ENCODE data around the gene PAEP.

PAEP gene

GRCh38 chr9:135600296-135600817, 38.8 kb downstream of the PAEP start:
- DNase-seq (ENCODE audit: low read depth): no peak

DNA sequence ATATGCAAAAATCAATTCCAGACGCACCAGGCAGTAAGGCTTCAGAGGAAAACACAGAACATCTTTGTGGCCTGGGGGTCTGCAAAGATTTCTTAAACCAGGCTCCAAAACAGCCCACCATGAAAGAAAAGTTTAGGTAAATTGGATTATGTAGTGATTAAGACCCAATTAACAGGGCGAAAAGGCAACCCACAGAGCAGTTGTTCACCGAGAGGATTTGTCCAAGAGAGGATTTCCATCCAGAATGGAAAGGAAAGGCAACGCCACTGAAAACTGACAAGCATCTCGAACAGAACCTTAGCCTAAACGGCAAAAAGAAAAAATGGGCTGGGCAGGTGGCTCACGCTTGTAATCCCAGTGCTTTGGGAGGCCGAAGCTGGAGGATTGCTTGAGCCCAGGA, 40.4 kb downstream of the PAEP start:
- no peak for DNase-seq (ENCODE audit: low read depth)

- DNase-seq (ENCODE audit: low read depth): no peak
Observed at GRCh38 chr9:135602789-135603481, 41.4 kb downstream of the PAEP start.

- no peak for DNase-seq (ENCODE audit: low read depth)
Observed at GRCh38 chr9:135604437-135605237, 43.1 kb downstream of the PAEP start.

- DNase-seq (ENCODE audit: low read depth): no peak
Observed at GRCh38 chr9:135605238-135605781, 43.8 kb downstream of the PAEP start.

DNA sequence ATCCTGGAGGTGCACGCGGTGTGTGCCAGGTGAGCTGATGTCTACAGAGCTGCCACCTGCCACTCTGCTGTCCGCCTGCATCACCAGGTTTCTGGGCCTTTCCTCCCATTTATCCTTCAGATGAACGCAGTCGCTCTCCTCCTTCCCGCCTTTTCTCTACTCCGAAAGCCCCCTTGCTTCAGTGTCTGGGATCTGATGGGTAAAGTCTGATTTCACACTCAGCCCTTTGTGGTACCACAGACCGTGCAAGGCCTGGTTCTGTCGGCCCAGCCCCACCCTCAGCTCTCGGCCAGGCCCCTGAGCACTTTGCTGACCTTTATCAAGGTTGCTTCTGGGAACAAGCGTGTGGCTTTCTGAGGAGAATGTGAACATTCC, 45.3 kb downstream of the PAEP start:
- no peak for DNase-seq (ENCODE audit: low read depth)

GRCh38 chr9:135607401-135608293, 46.1 kb downstream of the PAEP start:
- no peak for DNase-seq (ENCODE audit: low read depth)

DNA sequence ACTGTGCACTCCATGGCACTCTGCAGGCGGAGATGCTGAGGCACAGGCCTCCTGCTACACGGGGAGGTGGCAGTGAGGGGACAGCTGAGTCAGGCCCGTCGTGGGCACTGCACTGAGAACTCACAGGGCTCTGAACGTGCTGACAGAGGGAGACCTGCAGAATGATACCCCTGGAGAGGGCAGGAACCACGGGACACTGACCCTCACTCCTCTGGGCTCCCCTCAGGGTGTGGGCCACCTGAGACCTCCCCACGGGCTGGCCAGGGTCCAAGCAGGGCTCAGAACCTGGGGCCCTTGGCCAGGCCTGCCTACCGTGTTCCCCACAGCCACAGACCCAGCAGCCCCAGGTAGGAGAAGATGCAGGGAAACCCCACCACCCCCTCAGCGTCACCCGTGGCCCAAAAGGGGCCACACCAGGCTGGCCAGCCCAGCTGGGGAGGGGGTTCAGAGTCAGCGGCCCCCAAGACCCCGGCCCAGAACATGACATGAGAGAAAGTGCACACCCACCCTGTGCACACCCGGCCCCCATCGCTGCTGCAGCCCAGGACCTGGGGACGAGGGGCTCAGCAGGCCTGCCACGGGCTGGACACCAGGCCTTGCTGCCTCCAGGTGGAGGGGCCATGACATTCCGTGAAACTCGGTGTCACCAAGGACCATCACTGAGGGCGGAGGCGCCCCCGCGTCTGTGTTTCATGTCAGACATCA, 46.9 kb downstream of the PAEP start:
- no peak for DNase-seq (ENCODE audit: low read depth)

DNA sequence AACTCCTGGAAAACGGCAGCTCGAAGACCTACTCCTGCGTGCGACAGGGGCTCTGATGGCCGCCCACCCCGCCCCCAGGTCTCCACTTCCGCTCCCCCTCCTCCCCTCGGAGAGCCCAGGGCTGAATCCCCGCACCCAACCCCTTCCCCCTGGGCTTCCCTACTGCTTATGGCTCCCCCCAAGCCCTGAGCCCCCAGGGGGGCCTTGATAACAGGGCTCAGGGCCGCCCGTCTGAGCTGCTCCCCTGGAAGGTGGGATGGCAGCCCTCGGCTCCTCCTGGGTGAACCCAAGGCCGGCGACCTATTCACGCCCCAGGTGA, 47.4 kb downstream of the PAEP start:
- DNase-seq (ENCODE audit: low read depth): no peak

DNA sequence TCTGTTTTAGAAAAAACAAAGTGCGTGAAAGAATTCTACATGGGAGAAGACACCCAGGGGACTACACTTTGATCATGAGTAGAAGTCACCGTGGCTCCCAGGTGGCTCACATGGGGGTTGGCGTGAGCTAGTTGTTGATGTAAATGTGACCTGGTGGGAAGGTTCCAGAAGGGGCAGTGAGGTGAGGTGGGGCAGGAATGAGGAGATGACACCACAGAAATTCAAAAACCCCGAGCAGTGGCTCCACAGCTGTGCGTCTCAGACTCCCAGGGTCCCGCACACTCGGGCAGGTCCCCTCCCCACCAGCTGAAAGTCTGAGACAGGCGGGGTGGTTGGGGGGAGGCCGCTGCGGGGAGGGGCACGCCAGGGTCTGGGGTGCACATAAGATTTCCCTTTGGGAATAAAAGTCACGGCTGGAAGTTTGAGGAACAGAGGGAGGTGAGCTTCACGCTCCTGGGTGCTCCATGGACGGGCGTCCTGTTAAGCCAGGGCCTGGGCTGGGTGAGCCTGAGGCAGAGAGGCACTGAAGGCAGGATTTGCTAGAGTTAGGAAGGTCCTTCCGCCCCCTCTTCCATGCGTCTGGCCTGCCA, 47.9 kb downstream of the PAEP start:
- no peak for DNase-seq (ENCODE audit: low read depth)

DNA sequence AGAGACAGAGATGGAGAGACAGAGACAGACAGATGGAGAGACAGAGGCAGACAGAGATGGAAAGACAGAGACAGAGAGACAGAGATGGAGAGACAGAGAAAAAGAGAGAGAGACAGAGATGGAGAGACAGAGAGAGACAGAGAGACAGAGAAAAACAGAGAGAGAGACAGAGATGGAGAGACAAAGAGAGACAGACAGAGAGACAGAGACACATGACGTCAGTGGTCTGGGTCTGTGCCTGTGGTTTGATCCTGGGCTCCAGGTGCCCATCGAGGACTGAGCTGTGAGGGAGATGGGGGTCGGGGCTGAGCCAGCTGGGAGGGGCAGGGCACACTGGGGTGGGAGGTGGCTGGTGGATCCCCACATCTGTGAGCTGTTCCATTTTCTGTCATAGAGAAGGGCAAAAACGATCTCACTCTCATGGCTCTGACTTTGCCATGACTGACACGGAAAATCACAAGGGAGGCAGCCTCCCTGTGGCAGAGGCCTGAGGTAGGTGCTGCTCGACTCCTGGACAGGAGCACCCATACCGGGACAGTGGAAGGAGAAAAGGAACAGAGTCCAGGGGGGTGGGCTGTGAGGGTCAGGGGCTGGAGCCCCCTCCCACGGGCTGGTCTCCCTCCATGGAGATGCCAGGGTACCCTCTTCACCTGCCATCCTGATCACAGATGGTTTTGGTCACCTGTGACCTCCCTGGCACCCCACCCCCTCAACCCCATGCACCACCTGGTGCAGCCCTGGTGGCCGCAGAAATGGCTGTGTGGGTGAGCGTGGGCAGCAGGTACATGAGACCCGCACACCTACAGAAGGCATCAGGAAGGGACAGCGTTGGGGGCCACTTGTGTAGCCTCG, 49.0 kb downstream of the PAEP start:
- DNase-seq (ENCODE audit: low read depth): no peak

- DNase-seq (ENCODE audit: low read depth): no peak
Observed at GRCh38 chr9:135611142-135611874, 49.8 kb downstream of the PAEP start.

DNA sequence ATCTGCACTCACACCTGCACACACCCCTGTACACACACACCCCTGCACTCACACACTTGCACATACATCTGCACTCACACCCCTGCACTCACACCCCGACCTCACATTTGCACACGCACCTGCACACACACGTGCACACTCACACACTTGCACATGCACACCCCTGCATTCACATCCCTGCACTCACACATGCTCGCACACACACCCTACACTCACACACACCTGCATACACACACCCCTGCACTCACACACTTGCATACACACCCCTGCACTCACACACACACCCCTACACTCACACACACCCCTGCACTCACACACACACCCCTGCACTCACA, 50.3 kb downstream of the PAEP start:
- no peak for DNase-seq (ENCODE audit: low read depth)

DNA sequence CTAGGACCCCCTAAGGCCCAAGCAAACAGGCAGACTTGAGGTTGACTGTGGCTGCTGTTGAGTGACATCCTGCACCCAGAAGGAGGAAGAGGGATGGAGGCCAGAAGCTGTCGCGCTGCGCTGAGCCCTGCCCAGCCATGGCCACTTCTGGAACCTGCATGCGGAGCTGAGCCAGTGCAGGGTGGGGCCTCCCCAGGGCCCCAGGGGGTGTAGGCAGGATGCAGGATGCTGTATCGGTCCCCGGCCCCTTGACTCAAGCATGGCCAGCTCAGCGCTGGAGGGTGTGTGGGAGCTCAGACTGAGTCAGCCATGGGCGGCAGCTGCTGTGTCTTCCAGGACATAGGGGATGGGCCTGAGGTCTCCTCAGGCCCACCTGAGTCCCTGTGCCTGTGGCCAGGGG, 50.9 kb downstream of the PAEP start:
- DNase-seq (ENCODE audit: low read depth): no peak

- DNase-seq (ENCODE audit: low read depth): no peak
Observed at GRCh38 chr9:135612981-135613910, 51.7 kb downstream of the PAEP start.

- DNase-seq (ENCODE audit: low read depth): no peak
Observed at GRCh38 chr9:135613946-135614805, 52.6 kb downstream of the PAEP start.

GRCh38 chr9:135614821-135615665, 53.5 kb downstream of the PAEP start:
- no peak for DNase-seq (ENCODE audit: low read depth)
